ENCODE results near the gene NDUFB8.

DNA sequence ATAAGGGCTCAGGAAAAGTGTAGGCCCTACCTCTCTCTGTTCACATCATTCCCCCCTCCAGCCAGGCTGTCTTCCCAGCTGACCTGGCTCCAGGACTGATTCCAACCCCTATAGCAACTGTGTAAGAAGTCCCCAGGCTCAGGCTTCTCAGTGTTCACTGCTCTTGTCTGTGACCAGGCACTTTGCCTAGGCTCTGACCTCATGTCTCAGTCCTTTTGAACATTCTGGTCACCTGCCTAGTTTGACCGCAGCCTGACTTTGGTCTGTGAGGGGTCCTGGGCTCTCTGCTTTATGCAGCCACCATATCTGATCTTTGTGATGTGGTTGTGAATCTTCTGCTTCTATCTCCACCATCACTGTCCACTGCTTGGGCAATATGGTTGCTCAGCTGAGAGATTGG is 30.6 kb upstream of the NDUFB8 start:
- TF ChIP-seq ZNF274 (IDR thresholded peaks at IDR 0.05; ENCODE audit: low read depth, low read length) = no peak
- TF ChIP-seq YY1 (IDR thresholded peaks at IDR 0.05; ENCODE audit: insufficient read depth, insufficient read length) = no peak
- no peak for TF ChIP-seq SUZ12 (IDR thresholded peaks at IDR 0.05; ENCODE audit: extremely low read depth, insufficient read depth, insufficient read length)

Measured in NT2/D1 (cell line).